ENCODE data around the gene PRDM15. TPM values are rescaled to one million over a fixed set of nuclear protein-coding genes. Genes with fewer than 3 reads are reported as not detected.

Gene PRDM15
- total RNA-seq, 5 donors from 2014 or later (not counting 1 experiment from before 2014, with no cell fraction given) = 17.8 to 22.0 (median 20.7) TPM

DNA sequence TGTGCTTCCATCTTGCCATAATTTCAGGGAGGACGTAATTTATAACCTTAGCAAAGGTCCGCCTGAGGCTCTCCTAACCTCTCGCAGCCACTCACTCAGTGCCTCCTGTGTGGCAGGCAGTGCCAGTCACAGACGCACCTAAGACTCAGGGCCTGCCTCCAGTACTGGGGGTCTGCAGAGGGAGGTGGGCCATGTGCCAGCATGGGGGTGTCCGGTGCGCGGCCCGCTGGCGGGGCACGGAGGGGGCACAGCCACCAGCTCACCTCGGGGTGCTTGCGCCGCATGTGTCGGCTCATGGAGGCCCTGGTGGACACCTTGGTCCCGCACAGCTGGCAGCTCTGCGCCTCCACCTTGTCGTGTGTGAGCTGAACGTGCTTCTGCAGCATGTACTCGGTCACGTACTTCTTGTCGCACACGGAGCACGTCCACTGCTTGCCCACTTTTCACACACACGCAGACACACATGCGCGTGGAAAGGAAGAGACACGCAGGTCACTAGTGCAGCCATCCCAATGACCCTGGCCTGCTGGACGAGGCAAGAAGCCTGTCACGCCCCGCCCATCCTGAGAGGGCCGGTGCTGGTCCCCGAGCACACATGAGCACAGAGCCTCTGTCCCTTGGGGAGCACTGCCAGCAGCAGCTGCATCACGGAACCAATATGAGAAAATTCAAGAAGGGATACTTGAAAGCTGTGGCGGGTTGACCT lies 69.1 kb downstream of the PRDM15 start:
- Mint-ChIP-seq H3K4me1 (peaks cover 0 to 4% (median 0%) of the 10 kb centered on the region in 3 donors), H3K27ac (no peak overlapping the region), H3K36me3 (peaks cover 43% of the 10 kb centered on the region), H3K27me3 (no peaks in the 10 kb centered on the region), H3K4me3 (no peak overlapping the region), H3K9me3 (peaks cover 0 to 6% (median 0%) of the 10 kb centered on the region in 3 donors)
- Histone ChIP-seq H3K4me3 (ENCODE audit: control insufficient read depth in 1 of 2, extremely low read depth in 1 of 2, low read length in 1 of 2) (no peak overlapping the region), H3K4me1 (ENCODE audit: control insufficient read depth in 1 of 2, extremely low read depth in 1 of 2, insufficient read depth in 2 of 2, low read length in 2 of 2) (no peaks in the 10 kb centered on the region), H3K36me3 (ENCODE audit: control insufficient read depth in 2 of 2, extremely low read depth in 1 of 2, insufficient read depth in 1 of 2, low read length in 1 of 2) (peaks cover 24 to 40% of the 10 kb centered on the region in 2 donors), H3K9me3 (no peaks in the 10 kb centered on the region), H3K27me3 (replicated peaks in 1 of 2; ENCODE audit: control insufficient read depth in 2 of 2, extremely low read depth in 1 of 2, insufficient read depth in 2 of 2, low read length in 1 of 2) (no peaks in the 10 kb centered on the region), H3K27ac (ENCODE audit: low read length) (no peak overlapping the region)
- ATAC-seq (replicated peaks in 1 of 4) (no peak), DNase-seq (no peak)
- POLR2A ChIA-PET = no interaction called here
- WGBS (ENCODE audit: insufficient coverage) = 99% methylated on average over 34 of the region's 34 CpGs
- CTCF ChIA-PET = no interaction called here

DNA sequence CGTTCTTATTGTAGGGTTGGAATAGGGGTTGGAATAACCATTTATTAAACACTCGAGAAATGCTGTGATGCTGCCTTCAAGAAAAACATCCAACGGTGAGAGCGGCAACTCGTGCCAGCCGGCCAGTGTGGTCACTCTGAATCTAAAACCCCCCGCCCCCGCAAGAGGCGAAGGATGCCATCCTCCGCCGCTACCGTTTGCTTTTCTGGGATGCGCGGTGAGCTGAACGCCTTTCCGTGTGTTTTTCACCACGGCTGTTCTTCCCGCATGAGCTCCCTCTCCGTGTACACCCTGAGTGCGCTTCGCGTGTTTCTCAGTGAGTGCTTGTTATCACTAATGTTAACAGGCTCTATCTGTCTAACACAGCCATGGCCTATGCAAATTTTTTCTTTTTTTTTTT lies 70.3 kb downstream of the PRDM15 start:
- H3K36me3 ChIP-seq (ENCODE audit: control insufficient read depth in 2 of 2, extremely low read depth in 1 of 2, insufficient read depth in 1 of 2, low read length in 1 of 2) = peaks cover 31 to 40% of the 10 kb centered on the region in 2 donors
- H3K27ac Mint-ChIP-seq = no peak overlapping the region
- no peak for DNase-seq
- H3K4me3 ChIP-seq (ENCODE audit: control insufficient read depth in 1 of 2, extremely low read depth in 1 of 2, low read length in 1 of 2) = no peak overlapping the region
- 96% methylated on average over 20 of the region's 22 CpGs for WGBS (ENCODE audit: insufficient coverage)
- no peaks in the 10 kb centered on the region for H3K9me3 ChIP-seq
- ATAC-seq (replicated peaks in 1 of 4) = no peak
- peaks cover 0 to 4% (median 0%) of the 10 kb centered on the region in 3 donors for H3K4me1 Mint-ChIP-seq
- H3K27ac ChIP-seq (ENCODE audit: low read length) = no peak overlapping the region
- POLR2A ChIA-PET = no interaction called here
- H3K36me3 Mint-ChIP-seq = peaks cover 41% of the 10 kb centered on the region
- H3K4me3 Mint-ChIP-seq = no peak overlapping the region
- H3K4me1 ChIP-seq (ENCODE audit: control insufficient read depth in 1 of 2, extremely low read depth in 1 of 2, insufficient read depth in 2 of 2, low read length in 2 of 2) = no peaks in the 10 kb centered on the region
- no peaks in the 10 kb centered on the region for H3K27me3 Mint-ChIP-seq
- no peaks in the 10 kb centered on the region for H3K27me3 ChIP-seq (replicated peaks in 1 of 2; ENCODE audit: control insufficient read depth in 2 of 2, extremely low read depth in 1 of 2, insufficient read depth in 2 of 2, low read length in 1 of 2)
- CTCF ChIA-PET = interaction anchor here in 1 of 2 donors (0.7 kb wide), 1 partner anchor 32 kb away, joined by 4 read pairs; no protein-coding TSS in a partner anchor
- H3K9me3 Mint-ChIP-seq = peaks cover 0 to 6% (median 0%) of the 10 kb centered on the region in 3 donors

DNA sequence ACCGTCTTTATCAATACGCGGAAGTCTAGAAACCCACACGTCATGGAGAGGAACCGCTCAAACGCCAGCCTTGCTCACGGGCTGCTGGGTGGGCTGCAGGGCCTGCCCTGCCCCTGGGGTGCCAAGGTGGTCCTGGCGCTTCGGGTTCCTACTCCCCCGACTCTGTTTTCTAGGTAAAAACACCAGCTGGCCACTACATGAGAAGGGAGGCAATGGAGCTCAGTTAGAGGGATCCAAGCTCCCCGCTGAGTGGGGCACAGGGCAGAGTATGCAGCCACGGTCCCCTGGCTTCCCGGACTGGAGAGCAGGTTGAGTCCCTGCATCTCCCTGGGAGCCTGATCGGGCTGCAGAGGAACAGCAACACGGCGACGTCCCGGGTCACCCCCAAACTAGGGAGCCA lies 71.0 kb downstream of the PRDM15 start:
- H3K27ac Mint-ChIP-seq = no peak overlapping the region
- H3K36me3 ChIP-seq (ENCODE audit: control insufficient read depth in 2 of 2, extremely low read depth in 1 of 2, insufficient read depth in 1 of 2, low read length in 1 of 2) = peaks cover 33 to 37% of the 10 kb centered on the region in 2 donors
- H3K9me3 ChIP-seq = no peaks in the 10 kb centered on the region
- H3K36me3 Mint-ChIP-seq = peaks cover 41% of the 10 kb centered on the region
- no peak overlapping the region for H3K4me3 ChIP-seq (ENCODE audit: control insufficient read depth in 1 of 2, extremely low read depth in 1 of 2, low read length in 1 of 2)
- no peak overlapping the region for H3K27ac ChIP-seq (ENCODE audit: low read length)
- H3K4me1 Mint-ChIP-seq = peaks cover 0 to 4% (median 0%) of the 10 kb centered on the region in 3 donors
- WGBS (ENCODE audit: insufficient coverage) = 97% methylated on average over 14 of the region's 18 CpGs
- no peaks in the 10 kb centered on the region for H3K27me3 ChIP-seq (replicated peaks in 1 of 2; ENCODE audit: control insufficient read depth in 2 of 2, extremely low read depth in 1 of 2, insufficient read depth in 2 of 2, low read length in 1 of 2)
- ChIA-PET POLR2A (no interaction called here), CTCF (no interaction called here)
- peaks cover 0 to 6% (median 0%) of the 10 kb centered on the region in 3 donors for H3K9me3 Mint-ChIP-seq
- DNase-seq = no peak
- H3K27me3 Mint-ChIP-seq = no peaks in the 10 kb centered on the region
- ATAC-seq (replicated peaks in 1 of 4) = no peak
- H3K4me1 ChIP-seq (ENCODE audit: control insufficient read depth in 1 of 2, extremely low read depth in 1 of 2, insufficient read depth in 2 of 2, low read length in 2 of 2) = no peaks in the 10 kb centered on the region
- H3K4me3 Mint-ChIP-seq = no peak overlapping the region

DNA sequence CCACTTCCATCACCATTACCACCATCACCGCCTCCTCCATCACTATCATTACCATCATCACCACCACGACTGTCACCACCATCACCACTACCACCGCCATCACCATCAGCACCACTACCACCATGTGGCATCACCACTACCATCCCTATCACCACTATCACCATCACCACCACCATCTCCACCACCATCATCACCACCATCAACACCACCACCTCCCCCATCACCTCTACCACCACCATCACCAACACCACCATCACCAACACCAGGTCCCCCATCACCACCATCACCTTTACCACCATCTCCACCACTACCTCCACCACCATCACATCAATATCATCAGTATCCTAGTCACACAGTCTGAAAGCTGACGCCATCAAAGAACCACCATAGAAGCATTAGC lies 72.4 kb downstream of the PRDM15 start:
- Mint-ChIP-seq H3K36me3 (peaks cover 44% of the 10 kb centered on the region), H3K9me3 (peaks cover 0 to 6% (median 0%) of the 10 kb centered on the region in 3 donors), H3K4me1 (peaks cover 0 to 4% (median 0%) of the 10 kb centered on the region in 3 donors), H3K27ac (no peak overlapping the region), H3K27me3 (no peaks in the 10 kb centered on the region), H3K4me3 (no peak overlapping the region)
- ATAC-seq (replicated peaks in 1 of 4) (no peak), DNase-seq (no peak)
- CTCF ChIA-PET = no interaction called here
- Histone ChIP-seq H3K4me3 (ENCODE audit: control insufficient read depth in 1 of 2, extremely low read depth in 1 of 2, low read length in 1 of 2) (no peak overlapping the region), H3K9me3 (no peaks in the 10 kb centered on the region), H3K27ac (ENCODE audit: low read length) (no peak overlapping the region), H3K27me3 (replicated peaks in 1 of 2; ENCODE audit: control insufficient read depth in 2 of 2, extremely low read depth in 1 of 2, insufficient read depth in 2 of 2, low read length in 1 of 2) (no peaks in the 10 kb centered on the region), H3K36me3 (ENCODE audit: control insufficient read depth in 2 of 2, extremely low read depth in 1 of 2, insufficient read depth in 1 of 2, low read length in 1 of 2) (peaks cover 34 to 45% of the 10 kb centered on the region in 2 donors), H3K4me1 (ENCODE audit: control insufficient read depth in 1 of 2, extremely low read depth in 1 of 2, insufficient read depth in 2 of 2, low read length in 2 of 2) (no peaks in the 10 kb centered on the region)
- POLR2A ChIA-PET = no interaction called here
- WGBS (ENCODE audit: insufficient coverage) = 100% methylated on average over 3 of the region's 4 CpGs

DNA sequence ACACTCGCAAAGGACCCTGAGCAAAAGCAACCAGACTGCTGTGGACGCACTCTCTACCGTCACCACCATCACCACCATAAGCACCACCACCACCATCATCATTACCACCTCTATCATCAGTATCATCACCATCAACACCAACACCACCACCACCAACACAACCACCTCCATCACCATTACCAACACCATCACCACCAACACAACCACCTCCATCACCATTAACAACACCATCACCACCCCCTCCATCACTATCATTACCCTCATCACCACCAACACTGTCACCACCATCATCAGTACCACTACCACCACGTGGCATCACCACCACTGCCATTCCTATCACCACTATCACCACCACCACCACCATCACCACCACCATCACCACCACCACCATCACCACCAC lies 73.5 kb downstream of the PRDM15 start:
- H3K27ac Mint-ChIP-seq = no peak overlapping the region
- 94% methylated on average over 4 of the region's 4 CpGs for WGBS (ENCODE audit: insufficient coverage)

DNA sequence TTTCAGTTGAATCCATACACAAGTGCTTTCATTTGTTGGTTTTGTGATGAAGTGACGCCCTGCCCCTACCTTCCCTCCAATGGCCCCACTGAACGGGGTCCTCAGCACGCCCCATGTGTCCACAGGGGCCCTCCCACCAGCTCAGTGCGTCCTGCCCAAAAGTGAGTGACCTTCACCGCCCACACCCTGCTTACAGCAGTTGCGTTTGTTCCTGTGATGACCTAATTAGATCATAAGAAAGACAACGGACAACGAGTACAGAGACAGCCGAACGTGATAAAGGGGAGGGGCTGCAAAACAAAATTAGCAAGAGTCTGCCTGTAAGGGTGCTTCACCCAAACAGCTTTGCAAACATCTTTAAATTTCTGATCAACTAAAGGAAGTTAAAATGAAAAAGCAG lies 74.1 kb downstream of the PRDM15 start:
- POLR2A ChIA-PET = no interaction called here
- WGBS (ENCODE audit: insufficient coverage) = 90% methylated on average over 2 of the region's 10 CpGs

More for the DNA sequence above, 73.5 kb downstream of the PRDM15 start:
- Histone ChIP-seq H3K9me3 (no peaks in the 10 kb centered on the region), H3K4me1 (ENCODE audit: control insufficient read depth in 1 of 2, extremely low read depth in 1 of 2, insufficient read depth in 2 of 2, low read length in 2 of 2) (no peaks in the 10 kb centered on the region), H3K36me3 (ENCODE audit: control insufficient read depth in 2 of 2, extremely low read depth in 1 of 2, insufficient read depth in 1 of 2, low read length in 1 of 2) (peaks cover 43 to 52% of the 10 kb centered on the region in 2 donors), H3K4me3 (ENCODE audit: control insufficient read depth in 1 of 2, extremely low read depth in 1 of 2, low read length in 1 of 2) (no peak overlapping the region), H3K27ac (ENCODE audit: low read length) (no peak overlapping the region), H3K27me3 (replicated peaks in 1 of 2; ENCODE audit: control insufficient read depth in 2 of 2, extremely low read depth in 1 of 2, insufficient read depth in 2 of 2, low read length in 1 of 2) (no peaks in the 10 kb centered on the region)
- Mint-ChIP-seq H3K4me1 (peaks cover 0 to 4% (median 0%) of the 10 kb centered on the region in 3 donors), H3K36me3 (peaks cover 47% of the 10 kb centered on the region), H3K27me3 (no peaks in the 10 kb centered on the region), H3K4me3 (no peak overlapping the region), H3K9me3 (peaks cover 0 to 6% (median 0%) of the 10 kb centered on the region in 3 donors)
- POLR2A ChIA-PET = no interaction called here
- CTCF ChIA-PET = no interaction called here
- ATAC-seq (replicated peaks in 1 of 4) (no peak), DNase-seq (no peak)

More for the DNA sequence above, 74.1 kb downstream of the PRDM15 start:
- Mint-ChIP-seq H3K9me3 (peaks cover 0 to 6% (median 0%) of the 10 kb centered on the region in 3 donors), H3K4me3 (no peak overlapping the region), H3K36me3 (peaks cover 47% of the 10 kb centered on the region), H3K4me1 (peaks cover 0 to 4% (median 0%) of the 10 kb centered on the region in 3 donors), H3K27ac (no peak overlapping the region), H3K27me3 (no peaks in the 10 kb centered on the region)
- Histone ChIP-seq H3K27me3 (replicated peaks in 1 of 2; ENCODE audit: control insufficient read depth in 2 of 2, extremely low read depth in 1 of 2, insufficient read depth in 2 of 2, low read length in 1 of 2) (no peaks in the 10 kb centered on the region), H3K9me3 (no peaks in the 10 kb centered on the region), H3K36me3 (ENCODE audit: control insufficient read depth in 2 of 2, extremely low read depth in 1 of 2, insufficient read depth in 1 of 2, low read length in 1 of 2) (peaks cover 38 to 52% of the 10 kb centered on the region in 2 donors), H3K27ac (ENCODE audit: low read length) (no peak overlapping the region), H3K4me3 (ENCODE audit: control insufficient read depth in 1 of 2, extremely low read depth in 1 of 2, low read length in 1 of 2) (no peak overlapping the region), H3K4me1 (ENCODE audit: control insufficient read depth in 1 of 2, extremely low read depth in 1 of 2, insufficient read depth in 2 of 2, low read length in 2 of 2) (no peaks in the 10 kb centered on the region)
- DNase-seq (no peak), ATAC-seq (replicated peaks in 1 of 4) (no peak)
- CTCF ChIA-PET = no interaction called here
